ENCODE data around the gene HIRIP3.
"Not testable (repeated sequence)": the region's sequence is repeated elsewhere in the genome, so short reads cannot be mapped to it uniquely, and the experiment has no call there.

The HIRIP3 gene, protein sequence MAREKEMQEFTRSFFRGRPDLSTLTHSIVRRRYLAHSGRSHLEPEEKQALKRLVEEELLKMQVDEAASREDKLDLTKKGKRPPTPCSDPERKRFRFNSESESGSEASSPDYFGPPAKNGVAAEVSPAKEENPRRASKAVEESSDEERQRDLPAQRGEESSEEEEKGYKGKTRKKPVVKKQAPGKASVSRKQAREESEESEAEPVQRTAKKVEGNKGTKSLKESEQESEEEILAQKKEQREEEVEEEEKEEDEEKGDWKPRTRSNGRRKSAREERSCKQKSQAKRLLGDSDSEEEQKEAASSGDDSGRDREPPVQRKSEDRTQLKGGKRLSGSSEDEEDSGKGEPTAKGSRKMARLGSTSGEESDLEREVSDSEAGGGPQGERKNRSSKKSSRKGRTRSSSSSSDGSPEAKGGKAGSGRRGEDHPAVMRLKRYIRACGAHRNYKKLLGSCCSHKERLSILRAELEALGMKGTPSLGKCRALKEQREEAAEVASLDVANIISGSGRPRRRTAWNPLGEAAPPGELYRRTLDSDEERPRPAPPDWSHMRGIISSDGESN

DNA sequence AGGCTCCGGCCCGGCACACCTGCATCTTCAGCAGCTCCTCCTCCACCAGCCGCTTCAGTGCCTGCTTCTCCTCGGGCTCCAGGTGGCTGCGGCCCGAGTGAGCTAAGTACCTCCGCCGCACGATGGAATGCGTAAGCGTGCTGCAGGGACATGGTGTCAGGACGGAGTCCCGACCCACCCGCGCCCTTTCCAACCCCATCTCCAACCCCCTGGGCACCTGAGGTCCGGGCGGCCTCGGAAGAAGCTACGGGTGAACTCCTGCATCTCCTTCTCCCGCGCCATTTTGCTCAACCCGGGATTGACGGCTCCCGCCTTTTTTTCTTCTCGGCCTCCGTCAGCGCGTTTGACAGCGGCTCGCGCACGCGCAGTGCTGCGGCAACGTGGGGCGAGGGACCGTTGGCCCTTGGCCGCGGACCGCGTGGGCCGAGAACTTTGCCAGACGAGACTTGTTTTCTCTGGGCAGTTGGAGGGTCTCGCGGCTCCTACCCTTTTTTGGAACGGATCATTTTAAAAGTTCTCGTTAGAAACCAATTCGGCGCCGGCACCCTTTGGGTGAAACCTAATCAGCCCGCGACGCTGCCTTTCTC lies at the start of gene HIRIP3:
HIRIP3 (minus strand) TSS at position 294 of the 587 bp plus-strand sequence; CDS start at position 282, 12 bp downstream.
- peak; percentile 84 for DNase-seq

DNA sequence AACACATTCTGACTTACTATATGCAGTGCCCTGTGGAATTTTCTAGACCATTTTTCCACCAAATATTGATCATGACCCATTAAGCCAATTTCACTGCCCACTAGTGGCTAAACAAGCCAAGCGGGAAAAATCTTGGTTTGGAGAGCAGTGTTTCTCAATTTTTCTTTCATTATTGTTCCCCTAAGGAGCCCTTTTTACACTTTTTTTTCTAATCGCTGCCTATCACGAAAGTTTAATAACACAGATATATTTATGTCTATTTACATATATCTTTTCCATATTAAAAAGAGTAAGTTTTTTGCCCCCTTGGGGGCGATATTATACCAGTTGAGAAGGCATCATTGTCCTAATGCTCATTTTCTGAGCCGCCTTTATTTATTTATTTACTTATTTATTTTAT lies 46.4 kb upstream of the HIRIP3 start:
- DNase-seq: no peak

DNA sequence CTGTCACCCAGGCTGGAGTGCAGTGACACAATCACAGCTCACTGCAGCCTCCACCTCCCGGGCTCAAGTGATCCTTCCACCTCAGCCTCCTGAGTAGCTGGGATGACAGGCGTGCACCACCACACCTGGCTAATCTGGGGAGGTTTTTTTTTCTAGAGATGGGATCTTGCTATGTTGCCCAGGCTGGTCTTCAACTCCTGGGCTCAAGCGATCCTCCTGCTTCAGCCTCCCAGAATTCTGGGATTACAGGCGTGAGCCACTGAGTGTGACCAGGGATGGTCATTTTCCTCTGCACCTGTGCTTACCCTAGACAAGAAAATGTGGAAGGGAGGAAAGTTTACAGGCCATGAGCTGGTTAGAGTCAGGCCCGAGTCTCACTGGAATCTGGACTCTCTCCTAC lies 45.3 kb upstream of the HIRIP3 start:
- not testable (repeated sequence) for DNase-seq

DNA sequence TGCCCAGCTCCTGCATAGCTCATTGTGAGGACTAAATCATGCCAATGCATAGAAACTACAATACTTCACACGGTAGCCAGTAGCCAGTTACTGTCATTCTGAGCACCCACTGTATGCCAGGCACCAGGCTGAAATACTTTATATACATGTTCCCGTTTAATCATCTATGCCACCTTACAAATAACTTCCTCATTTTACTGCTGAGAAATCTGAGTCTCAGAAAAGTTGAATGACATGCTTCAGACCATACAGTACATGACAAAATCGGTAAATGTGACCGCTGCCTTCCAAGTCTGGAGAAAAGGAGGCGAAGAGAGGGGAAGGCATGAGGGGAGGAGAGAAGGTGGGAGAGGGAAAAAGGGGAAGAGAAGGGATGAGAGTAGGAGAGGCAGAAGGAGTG lies 44.8 kb upstream of the HIRIP3 start:
- no peak for DNase-seq

DNA sequence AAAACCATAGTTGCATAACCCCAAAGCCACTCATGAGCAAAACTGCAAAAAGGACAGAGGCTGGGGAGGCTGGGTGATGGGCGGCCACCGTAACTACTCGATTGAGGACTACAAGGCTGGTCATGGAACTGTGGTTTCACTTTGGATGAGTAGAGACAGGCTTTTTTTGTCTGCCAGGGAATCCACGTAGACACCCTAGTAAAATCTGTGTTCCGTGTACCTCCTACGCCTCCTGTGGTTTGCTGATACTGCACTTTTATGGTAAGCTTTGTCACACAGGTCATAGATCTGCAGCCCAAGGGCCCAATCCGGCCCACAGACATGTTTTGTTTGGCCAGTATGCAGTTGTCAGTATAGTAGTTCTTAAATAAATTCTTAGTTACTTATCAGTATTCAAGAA lies 37.9 kb upstream of the HIRIP3 start:
- DNase-seq: no peak

DNA sequence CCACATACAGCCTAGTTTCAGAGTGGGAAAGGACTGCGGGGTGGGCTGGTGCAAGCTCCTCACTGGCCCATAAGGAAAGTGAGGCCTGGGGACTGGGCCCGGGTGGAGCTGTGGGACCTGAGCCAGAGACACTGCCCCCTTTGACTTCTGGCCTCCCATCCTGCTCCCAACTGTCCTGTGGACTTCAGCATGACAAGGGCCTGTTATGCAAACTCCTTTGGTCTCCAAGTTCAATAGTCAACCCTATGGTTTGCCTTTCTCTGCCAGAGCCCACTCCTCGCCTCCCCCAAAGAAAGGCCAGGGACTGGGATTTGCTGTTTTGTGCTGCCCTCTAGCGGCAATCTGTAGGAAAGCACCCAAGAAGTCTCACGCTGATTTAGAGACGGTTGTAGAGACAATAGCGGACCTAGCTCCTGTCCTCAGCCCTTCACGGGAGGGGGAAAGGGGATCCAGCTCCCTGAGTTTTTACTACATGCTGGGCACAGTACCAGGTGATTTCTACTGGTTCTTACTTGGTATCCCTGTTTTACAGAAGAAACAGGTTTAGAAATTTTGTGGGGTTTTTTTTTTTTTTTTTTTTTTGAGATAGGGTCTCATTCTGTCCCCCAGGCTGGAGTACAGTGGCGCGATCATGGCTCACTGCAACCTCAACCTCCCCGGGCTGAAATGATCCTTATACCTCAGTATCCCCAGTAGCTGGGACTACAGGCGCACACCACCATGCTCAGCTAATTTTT lies 36.8 kb upstream of the HIRIP3 start:
- peak; percentile 86 for DNase-seq

DNA sequence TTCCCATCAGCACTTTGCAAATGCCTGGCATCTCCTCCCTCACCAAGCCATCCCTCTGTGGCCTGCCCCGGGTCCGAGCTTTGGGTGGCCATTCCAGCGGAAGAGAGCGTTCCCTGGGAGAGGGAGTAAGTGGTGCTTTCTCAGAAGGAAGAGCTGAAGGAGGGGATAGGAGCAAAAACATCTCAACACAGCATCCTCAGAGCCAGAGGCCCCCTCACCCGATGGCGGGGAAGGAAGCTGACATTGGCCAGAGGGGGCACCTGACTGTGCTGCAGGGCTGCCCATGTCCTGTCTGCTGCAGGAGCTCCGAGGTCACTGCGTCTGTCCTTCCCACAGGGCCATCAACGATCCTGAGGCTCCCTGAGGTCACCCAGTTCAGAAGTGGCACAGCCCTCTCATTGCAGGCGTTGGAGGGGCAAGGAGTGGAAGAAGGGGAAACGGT lies 36.1 kb upstream of the HIRIP3 start:
- DNase-seq: peak; percentile 49

DNA sequence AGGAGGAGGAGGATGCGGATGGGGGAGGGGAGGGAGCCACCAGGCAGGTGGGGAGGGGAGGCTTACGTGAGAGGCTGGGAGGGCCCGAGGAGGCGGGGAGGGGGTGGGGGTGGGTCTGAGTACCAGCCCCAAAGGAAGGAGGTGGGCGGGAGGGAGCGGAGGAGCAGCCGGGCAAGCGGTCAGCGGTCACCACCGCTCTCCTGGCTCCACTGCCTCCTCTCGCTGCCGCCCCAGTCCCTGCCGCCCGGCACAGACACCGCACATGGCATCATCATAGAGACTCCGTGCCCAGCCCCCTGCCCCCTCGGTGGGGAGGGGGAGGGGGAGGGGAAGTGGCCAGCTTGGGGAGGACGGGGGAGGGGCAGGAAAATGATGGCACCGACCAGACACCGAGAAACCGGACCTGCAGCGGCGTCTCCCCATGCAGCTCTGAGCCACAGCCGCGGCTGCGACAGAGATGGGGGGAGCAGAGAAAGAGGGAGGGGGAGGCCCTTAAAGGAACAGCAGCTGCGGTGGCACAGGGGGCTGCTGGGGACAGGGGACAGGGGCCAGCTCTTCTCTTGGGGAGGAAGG lies 35.5 kb upstream of the HIRIP3 start, which contains the start of gene TLCD3B:
TLCD3B (minus strand) TSS at position 431 of the 573 bp plus-strand sequence. CDS start 744 bp downstream, outside the sequence.
- DNase-seq: peak; percentile 57

DNA sequence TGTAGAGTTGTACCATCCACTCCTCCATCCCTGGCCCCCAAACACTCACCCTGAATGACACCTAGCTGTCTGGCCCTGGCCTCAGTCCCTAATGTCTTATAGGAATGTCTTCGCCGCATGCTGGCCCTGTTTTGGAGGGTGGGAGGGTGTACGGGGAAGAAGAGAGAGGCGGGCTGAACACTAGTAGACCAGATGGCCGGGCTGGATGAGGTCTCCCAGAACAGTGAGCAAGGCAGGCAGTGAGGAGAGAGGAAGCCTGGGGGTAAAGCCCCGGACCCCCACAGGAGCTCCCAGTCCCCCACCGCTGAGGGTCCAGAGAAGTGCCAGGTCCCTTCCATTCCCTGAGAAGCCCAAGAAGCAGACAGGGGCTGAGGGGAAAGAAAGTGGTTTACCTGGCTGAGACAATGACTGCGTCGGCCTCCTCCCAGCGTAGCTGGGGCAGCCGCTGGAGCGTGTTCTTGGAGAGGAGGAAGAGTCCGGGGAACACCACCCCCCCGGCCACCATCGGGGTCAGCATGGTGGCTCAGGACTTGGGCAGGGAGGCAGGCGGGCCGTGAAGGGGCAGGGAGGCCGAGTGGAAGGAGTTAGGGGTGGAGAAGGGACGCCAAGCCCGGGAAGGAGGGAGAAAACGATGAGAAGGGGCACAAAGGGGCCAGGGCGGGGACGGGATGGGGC lies 34.7 kb upstream of the HIRIP3 start:
- peak; percentile 50 for DNase-seq

DNA sequence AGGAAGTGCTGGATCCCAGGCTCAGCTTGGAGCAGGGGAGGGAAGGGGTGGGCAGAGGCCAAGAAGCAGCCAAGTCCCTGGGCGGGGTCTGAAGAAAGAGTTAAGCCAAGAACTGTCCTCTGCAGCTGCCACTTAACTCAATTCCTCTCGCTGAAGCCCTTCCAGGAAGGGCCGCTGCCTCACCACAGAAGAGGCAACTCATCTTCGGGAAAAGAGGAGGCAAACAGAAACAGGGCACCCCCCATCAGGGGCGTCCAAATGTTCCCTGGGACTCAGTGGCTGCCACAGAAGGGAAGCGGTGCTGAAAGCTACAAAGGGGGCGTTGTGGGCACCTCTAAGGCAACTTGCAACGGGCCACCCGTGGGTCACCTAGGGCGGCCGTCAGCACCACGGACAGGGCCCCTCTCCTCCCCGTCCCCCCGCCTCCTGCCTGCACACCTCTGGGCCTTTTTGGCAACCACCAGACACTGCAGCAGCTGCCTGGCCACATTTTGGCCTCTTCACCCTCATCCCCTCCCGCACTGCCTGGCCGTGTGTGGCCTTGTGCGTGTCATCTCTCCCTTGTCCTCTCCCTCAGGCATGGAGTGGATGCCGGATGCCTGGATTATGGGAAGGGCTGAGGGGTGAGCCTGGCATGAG lies 33.1 kb upstream of the HIRIP3 start:
- DNase-seq: peak; percentile 85

DNA sequence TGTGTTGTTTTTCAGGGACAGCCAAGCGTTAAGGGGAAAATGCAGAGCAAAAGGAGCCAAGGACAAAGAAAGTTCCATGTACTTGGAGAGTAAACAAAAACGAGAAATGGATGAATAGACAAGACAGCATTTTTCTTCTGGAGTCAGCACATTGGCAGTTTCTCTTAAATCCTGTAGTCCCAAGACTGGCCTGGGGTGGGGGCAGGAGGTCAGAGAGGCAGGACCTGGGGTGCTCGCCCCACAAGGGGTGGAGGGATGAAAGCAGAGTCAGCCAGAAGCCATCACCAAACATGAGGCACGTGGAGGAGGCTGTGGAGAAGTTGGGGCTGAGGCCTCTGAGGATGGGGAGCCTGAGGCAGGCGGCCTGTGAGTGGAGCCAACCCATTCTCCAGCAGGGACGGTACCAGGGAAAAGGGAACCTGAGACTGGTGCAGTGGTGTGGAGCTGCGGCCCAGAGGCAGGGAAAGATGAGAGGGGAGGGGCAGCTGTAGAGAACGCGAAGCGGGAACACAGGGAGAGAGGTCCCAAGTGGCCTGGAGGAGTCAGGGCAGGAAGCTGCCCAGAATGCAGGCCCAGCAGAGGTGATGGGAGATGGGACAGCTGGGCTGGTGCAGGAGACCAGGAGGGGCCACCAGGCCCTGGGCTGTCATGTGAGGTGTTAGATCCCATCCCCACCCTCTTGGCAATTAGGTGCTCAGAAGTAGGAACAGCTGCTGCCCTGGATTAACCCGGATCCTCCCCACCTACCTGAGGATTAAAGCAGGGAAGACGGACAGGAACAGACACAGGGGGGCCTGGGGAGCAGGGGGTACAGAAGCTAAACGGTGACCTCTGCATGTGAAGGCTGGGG lies 32.4 kb upstream of the HIRIP3 start:
- no peak for DNase-seq

DNA sequence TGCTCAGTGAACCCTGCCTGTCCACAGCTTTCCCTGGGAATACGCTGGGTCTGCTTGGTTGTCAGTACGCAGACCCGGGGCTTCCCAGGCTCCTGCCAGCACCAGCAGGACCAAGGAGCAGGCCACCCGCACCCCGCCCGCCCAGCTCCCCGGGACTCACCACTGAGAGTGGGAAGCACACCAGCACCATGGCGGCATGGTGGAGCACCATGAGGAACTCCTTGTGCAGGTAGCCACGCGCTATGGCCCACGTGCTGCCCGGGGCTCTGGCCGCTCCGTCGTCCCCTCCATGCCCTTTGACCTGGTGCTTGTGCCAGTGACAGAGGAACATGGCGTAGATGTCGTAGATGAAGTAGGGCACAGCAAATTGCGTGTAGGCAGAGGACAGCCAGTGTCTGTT lies 31.0 kb upstream of the HIRIP3 start:
- no peak for DNase-seq

DNA sequence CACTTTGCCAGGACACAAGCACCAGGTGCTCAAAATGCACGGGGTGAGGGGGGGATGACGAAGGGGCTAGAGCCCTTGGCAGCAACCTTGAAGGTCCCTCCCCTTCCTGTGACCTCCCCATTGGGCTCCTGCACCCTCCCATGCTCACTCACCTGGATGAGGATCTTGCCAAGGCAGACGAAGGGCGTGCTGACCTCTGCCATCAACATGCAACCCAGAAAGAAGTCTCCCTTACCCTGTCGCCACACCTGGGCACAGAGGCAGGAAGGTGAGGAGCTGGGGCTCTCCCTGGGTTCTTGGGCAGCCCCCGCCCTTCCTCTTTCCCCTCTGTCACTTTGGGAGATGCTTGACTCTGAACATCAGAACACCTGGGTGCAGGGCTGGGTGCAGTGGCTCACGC lies 30.2 kb upstream of the HIRIP3 start:
- DNase-seq: no peak

DNA sequence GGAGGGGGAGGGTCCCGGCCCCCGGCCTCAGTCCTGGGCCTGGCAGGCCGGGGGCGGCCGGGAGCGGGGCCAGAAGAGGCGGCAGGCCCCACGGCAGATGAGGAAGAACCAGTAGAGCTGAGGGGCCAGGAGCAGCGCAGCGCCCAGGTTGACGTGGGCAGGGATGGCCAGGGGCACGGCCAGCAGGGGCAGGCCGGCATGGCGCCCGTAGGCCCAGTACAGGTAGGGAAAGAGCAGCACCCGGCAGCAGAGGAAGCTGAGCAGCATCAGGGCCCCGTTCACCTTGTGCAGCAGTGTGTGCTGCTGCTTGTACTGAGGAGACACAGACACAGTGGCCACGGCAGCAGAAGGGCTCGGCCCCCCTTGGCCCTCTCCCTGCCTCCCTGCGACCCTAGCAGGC lies 29.7 kb upstream of the HIRIP3 start:
- DNase-seq: no peak

DNA sequence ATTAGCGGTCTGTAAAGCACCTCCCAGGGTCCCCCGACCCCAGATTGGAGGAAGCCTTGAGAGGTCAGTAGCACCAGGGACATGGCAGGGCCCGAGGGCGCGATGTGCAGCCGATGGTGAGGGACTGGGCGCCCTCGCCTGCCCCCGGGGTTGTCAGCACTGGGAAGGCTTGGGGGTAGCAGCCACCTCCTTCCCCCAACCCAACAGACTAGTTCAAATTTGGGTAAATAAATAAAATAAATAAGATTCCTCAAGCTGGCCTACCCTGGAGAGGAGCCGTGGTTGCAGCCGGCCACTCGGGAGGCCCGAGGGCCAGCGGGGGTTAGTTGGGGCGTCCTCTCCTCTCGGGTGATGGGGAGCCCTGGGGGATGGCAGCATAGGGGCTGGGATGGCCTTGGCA lies 29.0 kb upstream of the HIRIP3 start:
- no peak for DNase-seq

DNA sequence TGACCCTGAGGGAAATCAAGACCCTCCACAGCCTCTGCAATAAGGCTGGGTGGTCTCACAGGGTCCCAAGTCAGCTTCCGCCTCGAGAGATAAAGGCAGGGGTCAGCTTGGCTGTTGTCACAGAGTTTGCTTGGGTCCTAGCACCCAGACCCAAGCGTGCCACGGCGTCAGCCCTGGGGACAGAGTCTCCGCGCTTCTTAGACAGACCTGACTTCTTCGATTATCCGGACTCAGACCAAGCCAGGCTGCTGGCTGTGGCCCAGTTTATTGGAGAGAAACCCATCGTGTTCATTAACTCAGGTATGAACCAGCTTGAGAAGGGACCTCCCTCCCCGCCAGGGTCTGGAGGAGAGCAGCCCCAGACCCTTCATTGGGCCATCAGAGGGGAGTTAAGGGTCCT lies 28.2 kb upstream of the HIRIP3 start:
- DNase-seq: no peak

DNA sequence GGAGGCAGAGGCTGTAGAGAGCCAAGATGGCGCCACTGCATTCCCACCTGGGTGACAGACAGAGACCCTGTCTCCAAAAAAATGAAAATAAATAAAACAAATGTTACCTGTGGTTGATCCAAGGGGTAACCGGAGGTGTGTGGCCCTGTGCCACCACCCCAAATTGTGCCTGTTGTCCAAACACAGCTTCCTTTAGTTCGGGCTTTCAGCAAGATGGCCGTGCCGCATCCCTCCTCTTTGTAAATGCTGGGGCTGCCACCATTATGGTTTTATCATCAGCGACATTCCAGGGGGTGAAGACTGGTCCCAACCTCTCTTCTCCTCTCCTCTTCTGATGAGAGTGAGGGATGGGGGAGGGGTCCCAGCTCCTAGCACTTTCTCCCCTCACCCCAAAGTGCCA lies 27.5 kb upstream of the HIRIP3 start, which contains the start of gene C16orf92:
C16orf92 (plus strand) TSS at position 312 of the 400 bp plus-strand sequence. CDS start 143 bp downstream, outside the sequence.
- no peak for DNase-seq

DNA sequence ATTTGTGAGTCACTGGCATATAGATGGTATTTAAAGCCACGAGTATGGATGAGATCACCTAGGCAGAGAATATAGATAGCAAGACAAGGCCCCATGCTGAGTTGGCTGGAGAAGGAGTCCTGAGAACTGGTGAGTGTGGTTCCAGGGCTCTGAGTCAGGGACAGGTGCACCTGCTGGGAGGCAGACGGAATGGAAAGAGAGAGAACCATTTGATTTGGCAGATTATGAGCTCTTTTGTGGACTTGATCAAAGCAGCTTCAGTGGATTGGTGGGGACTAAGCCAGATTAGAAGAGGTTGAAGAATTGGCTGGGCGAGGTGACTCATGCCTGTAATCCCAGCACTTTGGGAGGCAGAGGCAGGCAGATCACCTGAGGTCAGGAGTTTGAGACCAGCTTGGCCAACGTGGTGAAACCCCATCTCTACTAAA lies 23.3 kb upstream of the HIRIP3 start:
- DNase-seq: no peak

DNA sequence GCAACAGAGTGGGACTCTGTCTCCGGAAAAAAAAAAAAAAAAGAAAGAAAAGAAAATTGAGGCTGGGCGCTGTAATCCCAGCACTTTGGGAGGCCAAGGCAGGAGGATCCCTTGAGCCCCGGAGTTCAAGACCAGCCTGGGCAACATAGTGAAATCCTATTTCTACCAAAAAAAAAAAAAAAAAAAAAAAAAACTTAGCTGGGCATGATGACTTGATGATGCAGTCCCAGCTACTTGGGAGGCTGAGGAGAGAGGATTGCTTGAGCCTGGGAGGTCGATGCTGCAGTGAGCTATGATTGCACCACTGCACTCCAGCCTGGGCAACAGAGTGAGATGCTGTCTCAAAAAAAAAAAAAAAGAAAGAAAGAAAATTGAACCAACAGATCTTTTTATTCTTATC lies 22.5 kb upstream of the HIRIP3 start:
- DNase-seq: not testable (repeated sequence)

DNA sequence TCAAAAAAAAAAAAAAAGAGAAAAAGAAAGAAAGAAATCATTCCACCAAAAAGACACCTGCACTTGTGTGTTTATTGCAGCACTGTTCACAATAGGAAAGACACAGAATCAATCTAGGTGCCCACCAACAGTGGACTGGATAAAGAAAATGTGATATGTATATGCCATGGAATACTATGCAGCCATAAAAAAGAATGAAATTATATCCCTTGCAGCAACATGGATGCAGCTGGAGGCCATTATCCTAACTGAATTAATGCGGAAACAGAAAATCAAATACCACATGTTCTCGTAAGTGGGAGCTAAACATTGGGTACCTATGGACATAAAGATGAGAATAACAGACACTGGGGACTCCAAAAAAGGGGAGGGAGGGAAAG lies 21.9 kb upstream of the HIRIP3 start:
- no peak for DNase-seq

Measured in islet precursor cell (in vitro differentiated cells).